Neural crest cell (in vitro differentiated cells): Measurements from ENCODE around the gene ETV3L. TPM values are rescaled to one million over a fixed set of nuclear protein-coding genes. Genes with fewer than 3 reads are reported as not detected.
"Not testable (repeated sequence)": the region's sequence is repeated elsewhere in the genome, so short reads cannot be mapped to it uniquely, and the experiment has no call there.

Source experiments
- DNase-seq: peaks from one replicate; pipeline ENCODE4 v3.0.0; 2021; ENCODE audit warnings: low read depth, mixed read lengths, low spot score
- H3K27ac Mint-ChIP-seq: one replicate; pipeline ENCODE4 v1.8.0; 2021; ENCODE audit warnings: mild to moderate bottlenecking, mixed read lengths; ENCODE audit not compliant: unreplicated experiment
- H3K27me3 Mint-ChIP-seq: 2 replicates; pipeline ENCODE4 v1.8.0; 2021; ENCODE audit warnings: low read depth, mild to moderate bottlenecking, mixed read lengths
- H3K36me3 Mint-ChIP-seq: 2 replicates; pipeline ENCODE4 v1.8.0; 2021; ENCODE audit warnings: low read depth, mild to moderate bottlenecking, mixed read lengths
- H3K4me1 Mint-ChIP-seq: 2 replicates; pipeline ENCODE4 v1.8.0; 2021; ENCODE audit warnings: mixed read lengths
- H3K4me3 Mint-ChIP-seq: one replicate; pipeline ENCODE4 v1.8.0; 2021; ENCODE audit warnings: mild to moderate bottlenecking, mixed read lengths
- H3K9me3 Mint-ChIP-seq: 2 replicates; pipeline ENCODE4 v1.8.0; 2021; ENCODE audit warnings: mixed read lengths
- total RNA-seq: library from RNA; stranded (reverse); gene quantifications from 2 replicates; pipeline ENCODE4 v1.2.1, GENCODE V29; 2021
- TF ChIP-seq, protein P1 (sequence below): fragments of 200-600 bp; sonication (generic); conservative IDR thresholded peaks from 2 replicates; pipeline ENCODE4 v1.5.0; 2021; ENCODE audit warnings: antibody characterized with exemption, mild to moderate bottlenecking

The ETV3L gene
- total RNA-seq, 1 donor from 2014 or later, result 0.19 TPM

- no peaks in the 10 kb centered on the region for H3K27me3 Mint-ChIP-seq
- no peak for DNase-seq
- H3K9me3 Mint-ChIP-seq, result no peaks in the 10 kb centered on the region
- peaks cover 27% of the 10 kb centered on the region for H3K4me1 Mint-ChIP-seq
- no peak overlapping the region for H3K4me3 Mint-ChIP-seq
- no peaks in the 10 kb centered on the region for H3K36me3 Mint-ChIP-seq
- TF ChIP-seq, protein P1, sequence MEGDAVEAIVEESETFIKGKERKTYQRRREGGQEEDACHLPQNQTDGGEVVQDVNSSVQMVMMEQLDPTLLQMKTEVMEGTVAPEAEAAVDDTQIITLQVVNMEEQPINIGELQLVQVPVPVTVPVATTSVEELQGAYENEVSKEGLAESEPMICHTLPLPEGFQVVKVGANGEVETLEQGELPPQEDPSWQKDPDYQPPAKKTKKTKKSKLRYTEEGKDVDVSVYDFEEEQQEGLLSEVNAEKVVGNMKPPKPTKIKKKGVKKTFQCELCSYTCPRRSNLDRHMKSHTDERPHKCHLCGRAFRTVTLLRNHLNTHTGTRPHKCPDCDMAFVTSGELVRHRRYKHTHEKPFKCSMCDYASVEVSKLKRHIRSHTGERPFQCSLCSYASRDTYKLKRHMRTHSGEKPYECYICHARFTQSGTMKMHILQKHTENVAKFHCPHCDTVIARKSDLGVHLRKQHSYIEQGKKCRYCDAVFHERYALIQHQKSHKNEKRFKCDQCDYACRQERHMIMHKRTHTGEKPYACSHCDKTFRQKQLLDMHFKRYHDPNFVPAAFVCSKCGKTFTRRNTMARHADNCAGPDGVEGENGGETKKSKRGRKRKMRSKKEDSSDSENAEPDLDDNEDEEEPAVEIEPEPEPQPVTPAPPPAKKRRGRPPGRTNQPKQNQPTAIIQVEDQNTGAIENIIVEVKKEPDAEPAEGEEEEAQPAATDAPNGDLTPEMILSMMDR, result no peak
- H3K27ac Mint-ChIP-seq, result peak overlapping the region; percentile 85
Observed at GRCh38 chr1:157105298-157105987, 5.8 kb upstream of the ETV3L start.

DNA sequence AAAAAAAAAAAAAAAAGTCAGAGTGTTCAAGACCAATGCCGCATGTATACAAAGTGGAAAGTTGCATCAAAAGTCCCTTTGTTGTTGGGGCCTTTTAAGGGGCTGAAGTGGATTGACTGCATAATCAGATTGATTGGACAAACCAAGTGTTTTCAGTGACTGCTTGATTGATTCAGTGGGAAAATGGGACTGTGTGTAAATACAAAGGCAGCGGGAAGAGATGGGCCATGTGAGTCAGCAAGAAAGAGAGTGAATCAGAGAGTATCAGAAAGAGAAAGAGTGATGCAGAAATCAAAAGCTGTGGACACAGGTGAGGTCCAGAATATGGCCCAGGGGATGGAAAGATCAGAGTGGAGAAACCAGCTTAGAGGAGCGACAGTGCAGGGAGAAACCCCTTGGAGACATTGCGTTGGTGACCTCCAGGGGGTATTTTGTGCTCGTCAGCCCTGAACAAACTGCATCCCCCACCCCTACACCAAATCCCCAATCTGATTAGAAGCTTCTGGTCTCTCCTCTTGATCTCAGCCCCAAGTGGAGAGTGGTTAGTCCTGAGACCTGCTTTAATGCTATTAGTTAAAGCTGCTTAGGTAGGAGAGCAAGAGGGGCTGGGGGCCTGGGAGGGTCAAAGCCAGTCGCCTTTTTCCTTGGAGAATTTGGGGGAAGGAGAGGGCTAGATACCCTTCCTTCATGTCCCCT, 5.1 kb upstream of the ETV3L start:
- Mint-ChIP-seq H3K27me3 (no peaks in the 10 kb centered on the region), H3K36me3 (no peaks in the 10 kb centered on the region)

GRCh38 chr1:157103268-157103667, 3.7 kb upstream of the ETV3L start:
- Mint-ChIP-seq H3K4me1 (peaks cover 27% of the 10 kb centered on the region), H3K27ac (peak overlapping the region; percentile 40), H3K27me3 (no peaks in the 10 kb centered on the region), H3K4me3 (no peak overlapping the region), H3K36me3 (no peaks in the 10 kb centered on the region), H3K9me3 (no peaks in the 10 kb centered on the region)
- TF ChIP-seq, protein P1, result no peak
- no peak for DNase-seq

More for the DNA sequence above, 5.1 kb upstream of the ETV3L start:
- Mint-ChIP-seq H3K4me1 (peaks cover 27% of the 10 kb centered on the region), H3K9me3 (no peaks in the 10 kb centered on the region), H3K27ac (peak overlapping the region; percentile 94), H3K4me3 (no peak overlapping the region)
- TF ChIP-seq, protein P1, result no peak
- DNase-seq, result no peak

- no peak for DNase-seq
- TF ChIP-seq, protein P1, result no peak
- peaks cover 26% of the 10 kb centered on the region for H3K4me1 Mint-ChIP-seq
- no peaks in the 10 kb centered on the region for H3K27me3 Mint-ChIP-seq
- no peak overlapping the region for H3K4me3 Mint-ChIP-seq
- H3K27ac Mint-ChIP-seq, result no peak overlapping the region
- H3K36me3 Mint-ChIP-seq, result no peaks in the 10 kb centered on the region
- H3K9me3 Mint-ChIP-seq, result no peaks in the 10 kb centered on the region
Observed at GRCh38 chr1:157101149-157101548, 1.5 kb upstream of the ETV3L start.

DNA sequence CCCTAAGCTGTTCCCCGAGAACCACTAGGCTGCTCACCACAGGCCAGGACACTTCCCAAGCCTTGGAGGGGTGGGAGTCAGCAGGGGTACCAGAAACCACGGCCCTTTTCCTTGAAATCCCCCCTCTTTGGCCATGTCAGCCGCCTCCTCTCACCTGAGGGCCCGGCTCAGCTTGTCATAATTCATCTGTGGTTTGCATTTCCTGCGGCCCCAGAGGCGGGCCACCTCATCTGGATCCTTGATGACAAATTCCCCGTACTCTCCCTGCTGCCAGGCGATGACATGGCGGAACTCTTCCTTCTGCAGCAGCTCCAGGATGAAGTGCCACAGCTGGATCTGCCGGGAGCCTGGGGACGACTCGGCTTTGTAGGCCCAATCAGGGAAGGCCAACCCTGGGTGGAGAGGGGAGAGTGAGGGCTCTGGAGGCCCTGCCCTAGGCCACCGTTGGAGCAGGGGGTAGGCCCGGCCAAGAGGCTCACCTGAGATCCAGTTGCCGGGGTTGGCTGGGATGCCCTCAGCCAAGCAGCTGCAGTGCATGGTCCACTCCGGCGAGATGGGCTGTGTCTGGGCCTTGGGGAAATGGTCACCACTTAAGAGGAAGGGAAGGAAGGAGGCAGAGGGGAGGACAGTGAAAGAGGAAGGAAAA, 498 bp downstream of the ETV3L start:
- not testable (repeated sequence) for H3K36me3 Mint-ChIP-seq, H3K9me3 Mint-ChIP-seq, DNase-seq, H3K27me3 Mint-ChIP-seq, H3K27ac Mint-ChIP-seq, H3K4me3 Mint-ChIP-seq
- peaks cover 10% of the 10 kb centered on the region for H3K4me1 Mint-ChIP-seq

- Mint-ChIP-seq H3K4me1 (peaks cover 10% of the 10 kb centered on the region), H3K27me3 (no peaks in the 10 kb centered on the region), H3K9me3 (no peaks in the 10 kb centered on the region), H3K36me3 (no peaks in the 10 kb centered on the region), H3K27ac (no peak overlapping the region), H3K4me3 (no peak overlapping the region)
- DNase-seq, result no peak
- TF ChIP-seq, protein P1, result no peak
Observed at GRCh38 chr1:157098519-157098918, 1.1 kb downstream of the ETV3L start.
